SK-N-SH (cell line): ENCODE data around the gene CETP. TPM values are rescaled to one million over a fixed set of nuclear protein-coding genes. Genes with fewer than 3 reads are reported as not detected.

ENCODE experiments used
- CTCF ChIA-PET: fragments of 300-600, 350-600 bp; formaldehyde crosslinking; extraction: SDS; loops from one replicate; lab custom pipeline; 2021; lab: Yijun Ruan, JAX
- POLR2A ChIA-PET: fragments of 350-600 bp; sonication (Branson Sonifier 250); formaldehyde crosslinking; extraction: SDS; loops from one replicate; lab custom pipeline; 2020; ENCODE audit warnings: antibody characterized with exemption, inconsistent platforms; lab: Yijun Ruan, JAX
- DNase-seq: peaks from one replicate; pipeline ENCODE4 v3.0.0; 2012
- H2AFZ ChIP-seq: fragments of 200-600 bp; sonication (generic); 2 replicates; pipeline ENCODE4 v1.8.1; 2016; ENCODE audit warnings: antibody characterized with exemption, mild to moderate bottlenecking, low read depth
- H3F3A ChIP-seq: fragments of 200-600 bp; sonication (generic); replicated peaks from 2 replicates; pipeline ENCODE3; 2016; ENCODE audit warnings: antibody characterized with exemption, mild to moderate bottlenecking; ENCODE audit not compliant: insufficient read depth
- H3K27ac ChIP-seq, 2 experiments: fragments of 200-500 bp in 1 of 2; fragments of 200-600 bp in 1 of 2; sonication (Bioruptor generic) in 1 of 2; sonication (generic), shearing (Covaris generic) in 1 of 2; 2 replicates each; pipeline versions ENCODE4 v1.5.1 to v1.6.1; 2014 to 2016; ENCODE audit warnings: low read depth in 2 of 2, inconsistent platforms in 1 of 2, low read length in 1 of 2, mild to moderate bottlenecking in 1 of 2, mixed read lengths in 1 of 2
- H3K27me3 ChIP-seq: fragments of 200-600 bp; sonication (generic), shearing (Covaris generic); 2 replicates; pipeline ENCODE4 v1.6.1; 2016; ENCODE audit warnings: mixed run types; ENCODE audit not compliant: insufficient read depth
- H3K36me3 ChIP-seq, 2 experiments: fragments of 200-500 bp in 1 of 2; fragments of 200-600 bp in 1 of 2; sonication (Bioruptor generic) in 1 of 2; sonication (generic) in 1 of 2; replicated peaks in 1 of 2; 2 replicates each; pipeline versions ENCODE3 to v1.5.1; 2014 to 2016; ENCODE audit warnings: low read length in 1 of 2, mild to moderate bottlenecking in 1 of 2; ENCODE audit not compliant: insufficient read depth in 2 of 2, control insufficient read depth in 1 of 2
- H3K4me1 ChIP-seq, 2 experiments: fragments of 200-500 bp in 1 of 2; fragments of 200-600 bp in 1 of 2; sonication (Bioruptor generic) in 1 of 2; sonication (generic), shearing (Covaris generic) in 1 of 2; 2 replicates each; pipeline versions ENCODE4 v1.5.1 to v1.6.1; 2014 to 2016; ENCODE audit warnings: low read depth in 1 of 2, low read length in 1 of 2, mixed run types in 1 of 2; ENCODE audit not compliant: insufficient read depth in 2 of 2, control insufficient read depth in 1 of 2
- H3K4me2 ChIP-seq: fragments of 200-600 bp; sonication (generic), shearing (Covaris generic); 2 replicates; pipeline ENCODE4 v1.6.1; 2017; ENCODE audit warnings: mixed run types
- H3K4me3 ChIP-seq, 2 experiments: fragments of 200-500 bp in 1 of 2; fragments of 200-600 bp in 1 of 2; sonication (Bioruptor generic) in 1 of 2; sonication (generic), shearing (Covaris generic) in 1 of 2; 2 replicates each; pipeline versions ENCODE4 v1.5.1 to v1.8.1; 2014 to 2016; ENCODE audit warnings: low read depth in 2 of 2, inconsistent platforms in 1 of 2, low read length in 1 of 2, mild to moderate bottlenecking in 1 of 2, mixed read lengths in 1 of 2, moderate library complexity in 1 of 2
- H3K79me2 ChIP-seq: fragments of 200-600 bp; sonication (generic); 2 replicates; pipeline ENCODE4 v1.8.1; 2017; ENCODE audit warnings: mild to moderate bottlenecking; ENCODE audit not compliant: insufficient read depth
- H3K9ac ChIP-seq: fragments of 200-600 bp; sonication (generic); 2 replicates; pipeline ENCODE4 v1.6.1; 2017; ENCODE audit warnings: mixed run types
- H3K9me2 ChIP-seq: fragments of 200-600 bp; sonication (generic); 2 replicates; pipeline ENCODE4 v1.6.1; 2017; ENCODE audit warnings: mixed run types
- H3K9me3 ChIP-seq: fragments of 200-600 bp; sonication (generic); 2 replicates; pipeline ENCODE4 v1.6.1; 2017; ENCODE audit warnings: mixed run types, mild to moderate bottlenecking, moderate library complexity
- H4K20me1 ChIP-seq: fragments of 200-600 bp; sonication (generic); 2 replicates; pipeline ENCODE4 v1.6.1; 2017; ENCODE audit warnings: mild to moderate bottlenecking, mixed run types; ENCODE audit not compliant: insufficient read depth
- CTCF ChIP-seq: fragments of 200-600 bp; sonication (generic); IDR thresholded peaks from 2 replicates; pipeline ENCODE4 v1.6.1; 2017; ENCODE audit warnings: antibody characterized with exemption, mild to moderate bottlenecking, moderate library complexity
- ELF1 ChIP-seq: IDR thresholded peaks from 2 replicates; pipeline ENCODE4 v1.4.0; 2012
- MAX ChIP-seq: IDR thresholded peaks from 2 replicates; pipeline ENCODE4 v1.4.0; 2012; ENCODE audit warnings: low read depth
- MEF2A ChIP-seq: IDR thresholded peaks from 2 replicates; pipeline ENCODE4 v1.4.0; 2012; ENCODE audit warnings: low read depth, borderline replicate concordance
- NFIC ChIP-seq: IDR thresholded peaks from 2 replicates; pipeline ENCODE4 v1.4.0; 2012; ENCODE audit warnings: borderline replicate concordance
- PBX3 ChIP-seq: IDR thresholded peaks from 2 replicates; pipeline ENCODE4; 2012
- POLR2AphosphoS5 ChIP-seq: IDR thresholded peaks from 2 replicates; pipeline ENCODE4 v1.6.1; 2012; ENCODE audit warnings: low read depth, low read length
- REST ChIP-seq: IDR thresholded peaks from 2 replicates; pipeline ENCODE4 v1.6.1; 2012; ENCODE audit warnings: mild to moderate bottlenecking, low read depth, low read length, moderate library complexity
- RFX5 ChIP-seq: IDR thresholded peaks from 2 replicates; pipeline ENCODE4 v1.6.1; 2012; ENCODE audit warnings: mild to moderate bottlenecking, improper control_type of control experiment, low read length
- SIN3A ChIP-seq: IDR thresholded peaks from 2 replicates; pipeline ENCODE4 v1.6.1; 2012; ENCODE audit warnings: low read depth, mild to moderate bottlenecking, low read length, moderate library complexity, borderline replicate concordance
- SMC3 ChIP-seq: IDR thresholded peaks from 2 replicates; pipeline ENCODE4 v1.6.1; 2012; ENCODE audit warnings: low read depth, low read length, improper control_type of control experiment
- USF1 ChIP-seq: IDR thresholded peaks from 2 replicates; pipeline ENCODE4 v1.4.0; 2012; ENCODE audit warnings: low read depth, borderline replicate concordance
- USF2 ChIP-seq: fragments of 150-350 bp; IDR thresholded peaks from 2 replicates; pipeline ENCODE4 v1.6.1; 2017; ENCODE audit warnings: antibody characterized with exemption, low read length, low read depth, borderline replicate concordance
- YY1 ChIP-seq: IDR thresholded peaks from 2 replicates; pipeline ENCODE4 v1.4.0; 2012; ENCODE audit warnings: low read depth, mild to moderate bottlenecking
- ZBTB33 ChIP-seq: IDR thresholded peaks from 2 replicates; pipeline ENCODE4 v1.4.0; 2012; ENCODE audit warnings: low read depth, borderline replicate concordance
- whole genome bisulfite sequencing: methylation state at CpG from one replicate; pipeline ENCODE4 v1.1.6; 2017; ENCODE audit warnings: low lambda C conversion rate; 5-methylcytosine and 5-hydroxymethylcytosine counted together
- polyA plus RNA-seq, 3 experiments: library from polyadenylated mRNA; depleted of rRNA; stranded (reverse); fragments of >200 nt; gene quantifications; 2 replicates each; pipeline ENCODE4 v1.2.3, GENCODE V29; 2012

CETP gene
- polyA plus RNA-seq, 1 of the 3 experiments (the other 2 are of a cell fraction) = not detected

- H3K27ac ChIP-seq = no peak overlapping the region
- no peak overlapping the region for H3K4me2 ChIP-seq
- no peak for TF ChIP-seq PBX3
- no peak for TF ChIP-seq REST
- TF ChIP-seq SMC3 = no peak
- TF ChIP-seq NFIC = no peak
- TF ChIP-seq ELF1 = no peak
- TF ChIP-seq YY1 = no peak
- no peak for TF ChIP-seq SIN3A
- TF ChIP-seq MEF2A = no peak
- H3K4me3 ChIP-seq = no peak overlapping the region
- no peak overlapping the region for H2AFZ ChIP-seq
- no peaks in the 10 kb centered on the region for H3K27me3 ChIP-seq
- DNase-seq = no peak
- ChIA-PET POLR2A (no interaction called here), CTCF (no interaction called here)
- 73% methylated on average over 7 of the region's 7 CpGs for WGBS
- no peak overlapping the region for H3K9ac ChIP-seq
- peaks cover 0 to 20% of the 10 kb centered on the region in 2 experiments; a peak in 1 of 4 replicates for H3K4me1 ChIP-seq
- H4K20me1 ChIP-seq = no peaks in the 10 kb centered on the region
- H3K36me3 ChIP-seq = no peaks in the 10 kb centered on the region
- no peaks in the 10 kb centered on the region for H3F3A ChIP-seq
- H3K79me2 ChIP-seq = no peaks in the 10 kb centered on the region
- H3K9me2 ChIP-seq = no peaks in the 10 kb centered on the region
- no peaks in the 10 kb centered on the region for H3K9me3 ChIP-seq
Measured at GRCh38 chr16:56914896-56915295, 46.9 kb upstream of the CETP start.

GRCh38 chr16:56915336-56916119 lies 46.2 kb upstream of the CETP start:
- Histone ChIP-seq H3K36me3 (no peaks in the 10 kb centered on the region), H3K9ac (no peak overlapping the region), H3F3A (no peaks in the 10 kb centered on the region), H3K4me3 (no peak overlapping the region), H3K27me3 (no peaks in the 10 kb centered on the region), H3K27ac (no peak overlapping the region), H3K9me2 (no peaks in the 10 kb centered on the region), H4K20me1 (no peaks in the 10 kb centered on the region), H3K9me3 (no peaks in the 10 kb centered on the region), H3K4me2 (no peak overlapping the region), H3K4me1 (peaks cover 0 to 20% of the 10 kb centered on the region in 2 experiments; a peak in 1 of 4 replicates), H2AFZ (no peak overlapping the region), H3K79me2 (no peaks in the 10 kb centered on the region)
- no peak for DNase-seq
- CTCF ChIA-PET = no interaction called here
- POLR2A ChIA-PET = no interaction called here
- WGBS = 71% methylated on average over 13 of the region's 13 CpGs
- TF ChIP-seq POLR2AphosphoS5 (no peak), RFX5 (no peak), SIN3A (no peak), USF2 (no peak), ZBTB33 (no peak), MAX (no peak), CTCF (no peak), NFIC (no peak), USF1 (no peak)
